HG02943 (cell line): Measurements from ENCODE around the gene FCAMR.
"Not testable (repeated sequence)": the region's sequence is repeated elsewhere in the genome, so short reads cannot be mapped to it uniquely, and the experiment has no call there.

ENCODE experiments used
- ATAC-seq: cut with Tn5 transposase; IDR thresholded peaks from one replicate; pipeline ENCODE4 v1.9.1; 2021; ENCODE audit warnings: mild to moderate bottlenecking, low read depth, moderate library complexity; ENCODE audit not compliant: unreplicated experiment

FCAMR gene

GRCh38 chr1:206937425-206937824, 32.8 kb downstream of the FCAMR start:
- no peak for ATAC-seq

DNA sequence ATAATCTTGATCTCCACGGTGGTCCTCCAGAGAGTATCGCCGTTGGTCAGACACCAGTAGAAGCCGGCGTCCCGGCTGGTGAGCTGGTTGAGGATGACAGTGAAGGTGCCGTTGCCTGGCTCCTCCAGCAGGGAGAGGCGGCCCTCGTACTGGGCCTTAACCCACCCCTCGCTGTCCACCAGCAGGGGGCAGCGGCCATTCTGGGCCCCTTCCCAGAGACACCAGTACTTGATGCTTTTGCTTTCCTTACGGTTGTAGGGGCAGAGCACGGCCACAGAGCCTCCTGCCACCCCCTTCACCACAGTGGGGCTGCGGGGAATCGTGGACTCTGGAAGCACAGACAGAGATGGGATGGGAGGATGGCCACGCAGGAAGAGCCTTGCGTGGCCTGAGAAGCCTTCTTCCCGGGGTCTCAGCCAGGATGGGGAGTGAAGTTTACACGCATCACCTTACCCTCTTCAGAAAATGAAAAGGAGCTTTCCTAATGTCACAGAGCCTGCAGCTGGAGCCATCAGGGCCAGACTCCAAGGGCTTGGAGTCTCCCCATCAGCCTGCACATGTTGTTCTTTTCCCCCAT, 34.7 kb downstream of the FCAMR start:
- ATAC-seq = no peak

DNA sequence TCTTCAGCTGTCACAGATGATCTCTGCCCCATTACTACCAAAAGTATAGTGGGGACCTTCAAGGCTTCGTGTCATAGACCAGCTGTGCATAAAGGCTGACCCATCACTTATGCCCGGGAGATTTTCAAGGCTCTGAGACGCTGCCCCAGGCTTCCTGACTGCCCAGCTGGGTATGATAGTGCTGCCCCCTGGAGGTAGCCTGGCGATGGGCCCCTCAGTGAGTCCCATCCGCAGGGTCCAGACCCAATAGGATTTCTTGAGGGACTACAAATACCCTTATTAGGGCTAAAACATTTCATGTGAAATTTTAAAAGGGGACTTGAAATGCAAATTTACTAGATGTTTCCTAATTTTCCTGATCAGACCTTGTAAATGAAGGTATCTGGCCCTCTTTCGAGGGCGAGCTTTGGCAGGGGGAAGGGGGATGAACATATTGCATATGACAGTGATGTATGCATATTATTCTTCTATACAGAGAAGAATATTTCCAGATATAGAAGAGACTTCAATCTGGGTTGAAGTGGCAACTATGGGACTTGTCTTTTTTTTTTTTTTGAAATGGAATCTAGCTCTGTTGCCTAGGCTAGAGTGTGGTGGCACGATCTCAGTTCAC, 36.8 kb downstream of the FCAMR start:
- no peak for ATAC-seq

- ATAC-seq = no peak
These were observed 38.1 kb downstream of the FCAMR start for GRCh38 chr1:206932177-206932576.

GRCh38 chr1:206931709-206932108, 38.6 kb downstream of the FCAMR start:
- ATAC-seq = no peak

GRCh38 chr1:206930210-206930798, 40.0 kb downstream of the FCAMR start:
- peak; percentile 68 for ATAC-seq

- ATAC-seq = no peak
These were observed 40.7 kb downstream of the FCAMR start for GRCh38 chr1:206929524-206929923.

- ATAC-seq = no peak
These were observed 44.0 kb downstream of the FCAMR start for GRCh38 chr1:206926286-206926685.

GRCh38 chr1:206925106-206925736, 45.0 kb downstream of the FCAMR start:
- peak; percentile 59 for ATAC-seq

- ATAC-seq = no peak
These were observed 45.6 kb downstream of the FCAMR start for GRCh38 chr1:206924592-206925105.

DNA sequence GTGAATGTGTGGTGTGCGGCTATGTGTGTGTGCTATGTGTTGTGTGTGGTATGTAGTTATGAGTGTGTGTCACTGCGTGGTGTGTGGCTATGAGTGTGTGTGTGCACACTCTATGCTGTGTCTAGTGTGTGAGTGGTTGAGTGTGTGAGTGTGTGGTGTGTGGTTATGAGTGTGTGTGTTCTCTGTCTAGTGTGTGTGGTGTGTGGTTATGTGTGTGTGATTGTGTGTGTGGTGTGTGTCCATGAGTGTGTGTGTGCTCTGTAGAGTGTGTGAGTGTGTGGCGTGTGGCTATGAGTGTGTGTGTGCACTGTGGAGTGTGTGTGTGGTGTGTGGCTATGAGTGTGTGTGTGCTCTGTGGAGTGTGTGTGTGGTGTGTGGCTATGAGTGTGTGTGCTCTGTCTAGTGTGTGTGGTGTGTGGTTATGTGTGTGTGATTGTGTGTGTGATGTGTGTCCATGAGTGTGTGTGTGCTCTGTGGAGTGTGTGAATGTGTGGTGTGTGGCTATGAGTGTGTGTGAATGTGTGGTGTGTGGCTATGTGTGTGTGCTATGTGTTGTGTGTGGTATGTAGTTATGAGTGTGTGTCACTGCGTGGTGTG, 46.2 kb downstream of the FCAMR start:
- ATAC-seq = not testable (repeated sequence)

DNA sequence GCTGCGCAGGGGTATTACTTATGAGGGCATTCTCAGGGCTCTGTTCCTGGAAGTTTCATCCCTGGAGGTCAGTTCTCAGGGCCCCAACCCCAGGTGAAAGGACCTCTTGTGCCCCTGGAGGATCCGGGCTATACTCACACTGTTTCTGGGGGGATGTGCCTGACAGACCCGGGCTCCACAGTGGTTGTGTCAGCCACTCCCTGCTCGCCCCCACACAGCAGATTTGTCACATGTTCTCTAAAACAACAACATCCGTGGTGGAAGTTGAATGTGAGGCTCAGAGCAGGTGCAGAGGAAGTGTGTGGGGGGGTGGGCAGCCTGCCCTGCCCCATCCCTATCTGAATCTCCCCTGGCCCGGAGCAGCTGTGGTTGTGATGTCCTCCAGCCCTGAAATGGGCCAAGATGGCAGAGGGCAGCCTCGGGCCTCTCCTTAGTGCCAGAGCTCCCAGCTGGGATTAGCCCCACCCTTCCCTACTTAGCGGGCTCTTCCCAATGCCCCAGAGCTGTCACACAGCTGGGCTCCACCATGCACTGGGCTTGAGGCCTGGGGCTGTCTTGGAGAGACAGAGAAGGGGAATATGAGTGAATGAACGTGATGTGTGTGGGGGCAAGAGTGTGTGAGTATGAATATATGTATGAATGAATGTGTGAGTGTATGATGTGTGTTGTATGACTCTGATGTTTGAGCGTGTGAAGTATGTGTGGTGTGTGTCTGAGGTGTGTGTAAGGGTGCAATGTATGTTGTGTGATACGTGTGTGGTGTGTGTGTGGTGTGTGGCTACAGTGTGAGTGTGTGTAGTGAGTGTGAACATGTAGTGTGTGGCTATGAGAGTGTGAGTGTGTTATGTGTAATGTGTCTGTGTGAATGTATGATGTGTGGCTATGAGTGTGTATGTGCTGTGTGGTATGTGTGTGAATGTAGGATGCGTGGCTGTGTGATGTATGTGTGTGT, 47.0 kb downstream of the FCAMR start:
- ATAC-seq = peak; percentile 44

DNA sequence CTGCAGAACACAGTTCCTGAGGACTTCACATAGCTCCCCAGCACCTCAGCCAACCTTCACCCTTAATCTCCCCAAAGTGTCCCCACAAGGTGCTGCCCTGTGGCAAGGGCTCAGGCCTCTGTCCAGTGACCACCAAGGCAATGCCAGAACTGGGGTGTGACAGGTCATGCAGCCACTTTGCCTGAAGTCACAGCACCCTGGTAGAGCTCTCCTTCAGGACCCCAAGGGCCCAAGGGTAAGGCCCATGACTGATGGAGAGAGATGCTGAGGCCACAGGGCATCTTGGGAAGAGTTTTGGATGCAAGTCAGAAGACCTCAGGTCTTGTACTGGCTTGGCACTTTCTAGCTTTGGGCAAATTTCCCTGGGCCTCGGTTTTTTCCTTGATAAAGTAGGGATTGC, 47.7 kb downstream of the FCAMR start:
- ATAC-seq = no peak

DNA sequence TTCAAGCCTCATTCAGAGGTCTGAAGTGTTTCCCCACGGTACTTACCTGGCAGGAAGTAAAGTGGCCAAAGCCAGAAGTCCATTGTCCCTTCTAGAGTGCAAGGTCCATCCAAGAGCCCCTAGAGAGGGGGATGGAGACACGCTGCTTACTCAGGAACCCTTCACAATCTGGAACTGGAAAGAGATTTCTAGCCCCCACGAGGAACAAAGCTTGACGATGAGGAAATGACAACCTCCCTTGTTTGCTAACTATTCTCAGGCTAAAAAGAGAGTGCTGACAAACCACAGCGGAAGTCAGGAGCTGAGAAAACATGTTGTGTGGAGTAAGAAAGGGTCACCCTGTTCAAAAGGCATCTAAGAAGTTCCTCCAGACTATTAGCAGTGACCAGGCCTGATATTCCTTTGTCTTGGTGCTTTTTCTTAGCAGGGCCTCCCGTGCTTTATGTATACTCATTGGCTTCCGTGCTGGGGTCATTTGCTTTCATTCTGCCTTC, 48.4 kb downstream of the FCAMR start, which contains the start of gene FCMR:
TSS of gene FCMR (minus strand) at position 170 of the 494 bp plus-strand sequence. CDS start at position 83, 87 bp downstream.
- ATAC-seq = no peak

DNA sequence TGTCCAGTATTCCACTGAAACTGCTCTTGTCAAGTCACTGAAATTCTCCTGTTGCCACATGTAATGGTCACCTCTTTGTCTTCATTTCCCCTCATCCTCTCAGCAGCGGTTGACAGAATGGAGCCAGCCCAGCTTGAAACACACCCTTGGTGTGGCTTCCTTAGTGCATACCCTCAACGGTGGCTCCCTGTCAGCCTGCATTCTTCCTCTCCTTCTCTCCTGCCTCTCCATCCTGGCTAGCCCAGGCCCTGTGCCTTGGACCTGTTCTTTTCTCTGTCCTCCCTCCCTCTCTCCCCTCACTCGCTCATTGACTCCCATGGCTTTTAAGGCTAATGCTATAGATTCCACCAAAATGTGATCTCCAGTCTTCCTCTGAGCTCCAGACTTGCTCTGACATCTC, 52.2 kb downstream of the FCAMR start:
- ATAC-seq = no peak

- ATAC-seq = no peak
These were observed 54.1 kb downstream of the FCAMR start for GRCh38 chr1:206916000-206916709.

DNA sequence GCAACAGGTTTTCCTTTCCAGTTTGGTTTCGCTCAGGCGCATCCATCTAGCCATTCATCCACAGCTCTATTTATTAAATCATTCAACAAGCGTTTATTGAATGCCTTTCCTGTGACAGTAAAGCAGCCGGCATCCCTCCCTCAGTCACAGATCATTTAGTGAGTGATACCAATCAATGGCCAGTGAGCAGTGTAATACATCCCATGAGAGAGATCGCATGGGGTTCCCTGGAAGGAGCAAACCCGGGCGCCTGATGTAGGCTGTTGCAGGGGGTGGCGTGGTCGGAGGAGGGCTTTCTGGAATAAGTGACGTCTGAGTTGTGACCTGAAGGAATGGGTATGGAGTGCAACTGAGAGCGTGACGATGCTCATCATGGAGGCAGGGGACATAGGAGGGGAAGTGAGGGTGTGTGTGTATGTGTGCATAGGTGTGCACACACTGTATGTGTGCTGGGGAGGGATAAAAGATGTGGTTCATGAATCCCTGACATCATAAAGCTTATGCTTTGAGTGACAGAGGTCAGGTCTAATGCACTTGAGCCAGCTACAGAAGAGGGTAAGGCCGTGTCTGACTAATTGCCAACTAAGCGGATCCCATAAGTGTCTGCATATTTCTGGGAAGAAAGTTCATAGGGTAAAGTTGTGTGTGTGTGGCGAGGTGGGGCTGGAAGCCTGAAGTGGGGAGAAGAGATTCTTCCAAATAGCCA, 55.1 kb downstream of the FCAMR start:
- ATAC-seq = no peak

- ATAC-seq = no peak
These were observed 56.3 kb downstream of the FCAMR start for GRCh38 chr1:206913766-206914537.
